Peyer's patch (tissue), 4 donors: ENCODE data around the gene RUNDC3A.
"Not testable (repeated sequence)": the region's sequence is repeated elsewhere in the genome, so short reads cannot be mapped to it uniquely, and the experiment has no call there.

ENCODE experiments used
- CTCF ChIP-seq, 6 experiments: fragments of 450-650 bp in 4 of 6; fragments of 200-600 bp in 2 of 6; sonication (generic) in 1 of 6; IDR thresholded peaks; one replicate each; pipeline ENCODE4 v1.5.1; 2017 to 2019; ENCODE audit warnings: antibody characterized with exemption in 6 of 6, mild to moderate bottlenecking in 3 of 6, moderate library complexity in 1 of 6
- POLR2A ChIP-seq, 2 donors: fragments of 450-650 bp; IDR thresholded peaks; one replicate each; pipeline ENCODE4 v1.5.1; 2017; ENCODE audit warnings: antibody characterized with exemption in 2 of 2, mild to moderate bottlenecking in 2 of 2, moderate library complexity in 2 of 2

DNA sequence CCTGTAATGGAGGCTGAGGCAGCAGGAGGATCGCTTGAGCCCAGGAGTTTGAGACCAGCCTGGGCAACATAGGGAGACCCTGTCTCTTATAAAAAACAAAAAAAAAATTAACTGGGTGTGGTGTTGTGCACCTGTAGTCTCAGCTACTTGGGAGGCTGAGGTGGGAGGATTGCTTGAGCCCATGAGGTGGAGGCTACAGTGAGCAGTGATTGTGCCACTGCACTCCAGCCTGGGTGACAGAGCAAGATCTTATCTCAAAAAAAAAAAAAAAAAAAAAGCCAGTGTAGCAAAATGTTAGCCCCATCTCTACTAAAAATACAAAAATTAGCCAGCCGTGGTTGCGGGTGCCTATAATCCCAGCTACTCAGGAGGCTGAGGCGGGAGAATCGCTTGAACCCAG is 21.9 kb downstream of the RUNDC3A start:
- not testable (repeated sequence) for TF ChIP-seq POLR2A, CTCF (IDR thresholded peaks at IDR 0.05)
